ENCODE data around the gene TMEM176A. TPM values are rescaled to one million over a fixed set of nuclear protein-coding genes. Genes with fewer than 3 reads are reported as not detected.

Gene TMEM176A
- polyA plus RNA-seq, 1 donor (not counting 4 experiments of a cell fraction or from before 2014, with no cell fraction given): not detected

DNA sequence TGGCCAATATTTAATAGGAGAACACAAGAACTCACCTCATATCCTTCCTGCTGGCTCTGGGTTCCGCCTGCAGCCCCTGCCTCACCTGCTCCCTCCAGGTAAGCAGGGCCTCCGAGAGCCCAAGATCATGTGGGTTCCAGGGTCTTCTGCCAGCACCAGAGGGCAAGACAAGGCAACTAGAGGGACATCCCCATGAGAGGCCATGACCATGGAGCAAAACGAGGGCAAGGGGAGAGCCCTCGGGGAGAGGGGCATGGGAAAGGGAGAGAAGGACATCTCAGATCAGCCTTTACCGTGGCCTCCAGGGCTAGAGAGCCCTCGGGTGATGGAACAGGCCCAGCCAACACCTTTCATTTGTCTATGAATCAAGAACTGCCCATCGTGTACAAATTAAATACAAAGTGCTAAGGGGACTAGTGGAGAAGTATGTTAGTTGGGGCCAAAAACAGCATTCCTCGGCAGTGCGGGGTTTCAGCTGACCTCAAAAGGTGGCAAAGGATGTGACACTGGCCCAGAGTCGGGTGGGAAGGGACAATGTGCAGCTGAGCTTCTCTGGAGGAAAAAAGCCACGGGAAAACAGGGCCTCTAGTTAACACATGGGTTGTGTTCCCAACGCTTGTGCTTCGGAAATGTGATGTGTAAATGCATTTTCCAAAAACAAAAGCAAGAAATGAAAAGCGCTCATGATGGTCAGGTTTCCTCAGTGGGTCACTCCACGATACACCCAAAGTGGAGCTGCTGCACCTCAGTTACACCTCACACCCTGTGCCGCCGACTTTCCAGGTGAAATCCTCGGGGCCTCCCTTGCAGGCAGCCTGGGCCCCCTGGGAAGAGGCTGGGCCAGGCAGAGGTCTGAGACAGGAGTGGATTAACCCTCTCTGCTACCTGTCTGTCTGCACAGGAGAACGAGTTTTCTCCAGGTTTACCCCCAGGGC, 53.8 kb downstream of the TMEM176A start:
- DNase-seq (ENCODE audit: low read depth, low spot score) (no peak), FAIRE-seq (no peak)
- dilution Hi-C loops (cut with MboI; ENCODE audit: extremely low pct_ligation_motif_present, low sequenced_read_pairs): no loop called here
- H3K79me2 ChIP-seq (ENCODE audit: control insufficient read depth, insufficient read depth, low read length): no peaks in the 10 kb centered on the region
- H3K36me3 ChIP-seq (ENCODE audit: control insufficient read depth in 2 of 2, extremely low read depth in 1 of 2, insufficient read depth in 2 of 2, low read length in 2 of 2): no peaks in the 10 kb centered on the region
- H4K20me1 ChIP-seq (ENCODE audit: control insufficient read depth, extremely low read depth, insufficient read depth, low read length): no peaks in the 10 kb centered on the region
- no peak overlapping the region for H3K9ac ChIP-seq (ENCODE audit: control insufficient read depth, extremely low read depth, insufficient read depth, low read length)
- no peak overlapping the region for H3K4me3 ChIP-seq (ENCODE audit: control insufficient read depth in 2 of 3, extremely low read depth in 1 of 3, insufficient read depth in 2 of 3, low read depth in 1 of 3, low read length in 3 of 3)
- peaks cover 6% of the 10 kb centered on the region for H3K27me3 ChIP-seq (ENCODE audit: control insufficient read depth, extremely low read depth, insufficient read depth, low read length)
- H3K27ac ChIP-seq (ENCODE audit: control insufficient read depth, insufficient read depth, low read length): no peak overlapping the region
- no peak overlapping the region for H2AFZ ChIP-seq (ENCODE audit: control insufficient read depth, low read length)
- H3K9me1 ChIP-seq (ENCODE audit: control insufficient read depth, extremely low read depth, insufficient read depth, low read length): no peaks in the 10 kb centered on the region
- H3K9me3 ChIP-seq (ENCODE audit: control insufficient read depth, low read depth, low read length): no peaks in the 10 kb centered on the region
- peaks cover 3% of the 10 kb centered on the region for H3K4me1 ChIP-seq (ENCODE audit: control insufficient read depth, extremely low read depth, insufficient read depth, low read length)
- TF ChIP-seq, protein P1, sequence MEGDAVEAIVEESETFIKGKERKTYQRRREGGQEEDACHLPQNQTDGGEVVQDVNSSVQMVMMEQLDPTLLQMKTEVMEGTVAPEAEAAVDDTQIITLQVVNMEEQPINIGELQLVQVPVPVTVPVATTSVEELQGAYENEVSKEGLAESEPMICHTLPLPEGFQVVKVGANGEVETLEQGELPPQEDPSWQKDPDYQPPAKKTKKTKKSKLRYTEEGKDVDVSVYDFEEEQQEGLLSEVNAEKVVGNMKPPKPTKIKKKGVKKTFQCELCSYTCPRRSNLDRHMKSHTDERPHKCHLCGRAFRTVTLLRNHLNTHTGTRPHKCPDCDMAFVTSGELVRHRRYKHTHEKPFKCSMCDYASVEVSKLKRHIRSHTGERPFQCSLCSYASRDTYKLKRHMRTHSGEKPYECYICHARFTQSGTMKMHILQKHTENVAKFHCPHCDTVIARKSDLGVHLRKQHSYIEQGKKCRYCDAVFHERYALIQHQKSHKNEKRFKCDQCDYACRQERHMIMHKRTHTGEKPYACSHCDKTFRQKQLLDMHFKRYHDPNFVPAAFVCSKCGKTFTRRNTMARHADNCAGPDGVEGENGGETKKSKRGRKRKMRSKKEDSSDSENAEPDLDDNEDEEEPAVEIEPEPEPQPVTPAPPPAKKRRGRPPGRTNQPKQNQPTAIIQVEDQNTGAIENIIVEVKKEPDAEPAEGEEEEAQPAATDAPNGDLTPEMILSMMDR (optimal IDR thresholded peaks at IDR 0.05 in 1 of 3, IDR thresholded peaks at IDR 0.05 in 1 of 3, conservative IDR thresholded peaks at IDR 0.05 in 1 of 3; ENCODE audit: extremely low read depth in 1 of 3, insufficient read depth in 2 of 3, low read length in 3 of 3): no peak
- no peak for TF ChIP-seq EZH2 (IDR thresholded peaks at IDR 0.05; ENCODE audit: low read length)
- no peak overlapping the region for H3K4me2 ChIP-seq (ENCODE audit: control insufficient read depth, extremely low read depth, insufficient read depth, low read depth, low read length)

Other genes starting within 250 kb of the TMEM176A start
- 0.07 TPM in 1 of 3 replicates, not detected in the others for gene GIMAP4, start 233.4 kb upstream of the TMEM176A start, polyA plus RNA-seq
- 0.09 to 0.16 TPM (median 0.12 TPM) in 3 replicates for gene GIMAP6, start 168.4 kb upstream of the TMEM176A start, polyA plus RNA-seq
- gene GIMAP2, start 115.1 kb upstream of the TMEM176A start, polyA plus RNA-seq: 1.7 to 3.2 TPM (median 2.5 TPM) in 3 replicates
- not detected in 3 replicates for gene GIMAP1, start 84.2 kb upstream of the TMEM176A start, polyA plus RNA-seq
- not detected in 3 replicates for gene GIMAP5, start 63.4 kb upstream of the TMEM176A start, polyA plus RNA-seq
- gene TMEM176B, start 405 bp upstream of the TMEM176A start, polyA plus RNA-seq: not detected in 3 replicates
- gene AOC1, start 51.7 kb downstream of the TMEM176A start, polyA plus RNA-seq: not detected in 3 replicates
- 0.03 TPM in 1 of 3 replicates, not detected in the others for gene KCNH2, start 177.6 kb downstream of the TMEM176A start, polyA plus RNA-seq
- 0.77 to 1.2 TPM (median 0.95 TPM) in 3 replicates for gene NOS3, start 190.2 kb downstream of the TMEM176A start, polyA plus RNA-seq
- 0.12 to 0.21 TPM (median 0.19 TPM) in 3 replicates for gene ATG9B, start 223.7 kb downstream of the TMEM176A start, polyA plus RNA-seq
- gene ABCB8, start 227.7 kb downstream of the TMEM176A start, polyA plus RNA-seq: 15.5 to 25.2 TPM (median 24.6 TPM) in 3 replicates
- gene ASIC3, start 247.8 kb downstream of the TMEM176A start, polyA plus RNA-seq: 0.24 to 0.97 TPM (median 0.35 TPM) in 3 replicates

Data from keratinocyte (primary cell).